HG03175 (cell line): ENCODE results near the gene STK32C.

ENCODE experiments used
- ATAC-seq: cut with Tn5 transposase; IDR thresholded peaks from one replicate; pipeline ENCODE4 v1.9.1; 2021; ENCODE audit warnings: mild to moderate bottlenecking, moderate library complexity; ENCODE audit not compliant: unreplicated experiment

The STK32C gene

DNA sequence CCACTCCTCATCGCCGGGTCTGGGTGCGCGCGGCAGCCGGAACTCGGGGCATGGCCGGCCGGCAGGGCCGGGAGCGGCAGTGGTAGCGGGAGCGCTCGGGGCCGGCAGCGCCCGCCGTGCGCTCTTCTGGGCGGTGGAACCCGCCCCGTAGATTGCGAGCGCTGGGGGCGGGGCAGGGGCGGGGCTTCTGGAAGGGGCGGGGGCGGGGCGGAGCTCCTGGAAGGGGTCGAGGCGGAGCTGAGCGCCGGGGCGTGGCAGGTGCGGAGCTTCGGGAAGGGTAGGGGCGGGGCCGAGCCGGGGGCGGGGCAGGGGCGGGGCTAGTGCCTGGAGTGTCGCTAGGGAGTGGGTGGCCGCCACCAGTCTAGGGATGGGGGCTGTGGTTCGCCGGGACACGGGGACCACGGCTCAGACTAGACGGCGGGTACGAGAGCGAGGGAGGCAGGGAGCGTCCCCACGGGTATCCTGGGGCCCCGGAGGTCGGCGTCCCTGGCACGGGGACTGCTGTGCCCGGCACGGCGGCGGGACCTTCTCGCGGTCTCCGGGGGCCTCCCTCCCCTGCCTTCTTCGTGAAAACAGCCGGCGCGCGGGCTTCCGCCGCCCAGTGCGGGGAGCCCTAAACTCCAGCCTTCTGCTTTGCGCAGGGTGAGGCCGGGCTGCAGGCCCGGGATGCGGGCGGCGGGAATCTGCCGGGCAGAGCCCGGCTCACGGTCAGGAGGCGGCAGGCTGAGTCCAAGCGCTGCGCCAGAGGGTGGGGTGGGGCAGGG lies at the start of gene STK32C:
STK32C (minus strand) TSS at position 128 of the 764 bp plus-strand sequence; CDS start at position 11, 117 bp downstream.
- ATAC-seq, result peak; percentile 71

DNA sequence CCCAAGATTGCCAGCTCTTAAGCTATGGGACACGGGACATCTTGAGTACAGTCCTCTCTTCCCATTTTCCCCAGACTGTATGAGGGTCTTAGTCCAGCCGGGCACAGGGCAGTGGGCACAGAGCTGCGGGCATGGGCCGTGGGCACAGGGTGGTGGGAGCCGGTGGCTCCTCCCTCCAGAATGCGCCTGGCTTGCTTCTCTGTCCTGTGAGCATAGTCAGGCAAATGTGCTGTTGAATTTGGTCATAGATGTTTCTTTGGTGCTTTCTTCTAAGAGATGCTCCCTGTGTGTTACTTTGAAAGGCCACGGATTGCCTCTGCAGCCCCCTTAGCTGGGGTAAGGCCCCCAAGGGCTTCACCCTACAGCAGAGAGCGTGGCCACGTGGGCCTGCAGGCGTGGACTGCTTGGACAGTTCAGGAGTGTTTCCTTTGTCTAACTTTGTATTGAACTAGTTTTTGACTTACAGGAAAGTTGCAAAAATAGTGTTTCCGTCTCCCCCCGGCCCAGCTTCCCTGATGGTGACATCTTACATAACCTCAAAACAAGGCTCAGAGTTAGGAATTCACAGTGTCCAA lies 49.0 kb upstream of the STK32C start:
- ATAC-seq, result no peak

- ATAC-seq, result no peak
Observed at GRCh38 chr10:132355754-132356153, 48.0 kb upstream of the STK32C start.

GRCh38 chr10:132355297-132355696 lies 47.5 kb upstream of the STK32C start:
- no peak for ATAC-seq

DNA sequence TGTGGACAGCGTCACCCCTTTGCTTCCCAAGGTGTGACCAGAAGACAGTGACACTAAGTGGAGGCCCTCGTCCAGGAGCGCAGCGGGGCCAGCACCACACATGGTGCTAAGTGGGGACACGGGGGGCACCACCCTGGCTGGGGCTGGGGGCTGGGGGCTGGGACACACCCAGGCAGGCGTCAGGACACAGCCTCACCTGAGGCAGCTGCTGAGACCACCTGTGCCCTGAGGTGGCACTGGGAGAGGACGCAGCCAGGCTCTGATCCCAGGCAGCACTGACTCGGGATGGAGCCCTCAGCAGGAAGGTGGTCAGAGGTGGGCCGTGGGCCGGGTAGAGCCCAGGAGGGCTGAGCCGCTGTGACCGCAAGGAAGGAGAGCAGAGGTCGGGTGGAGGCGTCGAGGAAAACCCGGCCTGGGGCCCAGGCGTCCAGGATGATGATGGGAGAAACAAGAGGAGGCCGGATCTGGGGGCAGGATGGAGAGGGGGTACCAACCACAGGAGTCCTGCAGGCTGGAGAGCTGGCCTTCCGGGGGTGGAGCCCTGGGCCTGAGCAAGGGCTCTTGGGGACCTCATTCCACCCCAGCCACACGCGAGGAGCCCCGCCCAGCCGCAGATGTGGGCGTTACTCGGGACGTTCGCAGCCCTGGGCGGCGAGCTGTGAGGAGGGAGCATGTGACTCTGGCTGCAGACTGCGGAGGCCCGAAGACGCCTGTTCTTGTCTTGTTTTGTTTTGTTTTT lies 46.8 kb upstream of the STK32C start:
- no peak for ATAC-seq

DNA sequence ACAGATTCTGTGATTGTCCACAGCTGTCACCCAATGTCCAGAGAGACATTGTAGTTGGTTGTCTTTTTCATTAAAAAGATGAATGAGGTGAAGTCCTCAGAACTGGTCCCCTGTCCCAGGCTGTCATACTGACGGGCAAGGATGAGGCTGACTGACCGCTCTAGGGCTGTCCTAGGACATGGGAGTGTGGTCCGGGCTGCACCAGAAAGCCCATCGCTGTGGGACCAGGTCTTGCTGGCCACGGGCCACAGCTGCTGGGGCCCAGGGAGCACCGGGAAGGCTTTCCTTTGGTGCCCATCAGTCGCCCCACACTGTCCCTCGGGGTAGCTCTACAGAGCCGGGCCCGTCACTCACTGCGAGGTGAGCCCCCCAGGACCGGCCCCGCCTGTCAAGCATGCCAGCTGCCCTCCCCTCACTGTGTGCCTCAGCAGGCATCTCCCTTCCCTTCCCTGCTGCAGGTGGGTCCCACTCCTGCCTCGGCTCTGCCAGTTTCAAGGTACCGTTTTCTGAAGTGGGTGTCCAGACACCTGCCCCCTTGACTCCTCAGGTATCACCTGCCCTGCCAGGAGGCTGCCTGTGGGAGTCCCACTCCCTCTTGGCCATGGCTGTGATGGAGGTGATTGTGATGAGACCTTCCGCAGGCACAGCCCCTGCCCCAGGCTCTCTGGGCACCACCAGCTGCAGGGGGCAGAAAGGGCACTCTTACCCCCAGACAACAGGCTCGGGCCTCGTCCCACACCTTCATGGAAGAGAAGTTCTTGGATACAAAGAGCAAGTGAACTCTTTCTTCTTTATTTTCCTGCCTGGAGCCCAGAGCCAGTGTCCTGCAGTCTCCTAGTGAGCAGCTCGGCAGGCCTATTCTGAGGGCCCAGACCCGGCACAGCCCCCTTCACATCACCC lies 46.0 kb upstream of the STK32C start:
- no peak for ATAC-seq

GRCh38 chr10:132352462-132353308 lies 44.9 kb upstream of the STK32C start:
- peak; percentile 52 for ATAC-seq

DNA sequence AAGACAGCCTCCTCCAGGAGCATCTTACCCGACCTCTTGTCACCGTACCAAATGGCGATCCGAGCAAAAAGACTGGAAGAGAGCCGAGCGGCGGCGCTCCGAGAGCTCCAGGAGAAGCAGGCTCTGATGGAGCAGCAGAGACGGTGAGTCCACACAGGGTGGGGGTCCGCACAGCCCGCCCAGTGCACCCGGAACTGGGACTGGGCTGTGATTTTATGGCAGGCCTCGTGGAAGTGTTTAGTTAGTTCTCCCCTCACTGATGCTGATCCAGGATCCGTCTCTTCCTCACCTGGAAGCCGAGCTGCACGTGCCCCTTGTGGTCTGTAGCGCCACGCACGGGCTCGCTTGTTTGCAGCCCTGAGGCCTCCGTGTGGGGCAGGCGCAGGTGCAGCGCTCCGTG lies 43.9 kb upstream of the STK32C start:
- no peak for ATAC-seq

DNA sequence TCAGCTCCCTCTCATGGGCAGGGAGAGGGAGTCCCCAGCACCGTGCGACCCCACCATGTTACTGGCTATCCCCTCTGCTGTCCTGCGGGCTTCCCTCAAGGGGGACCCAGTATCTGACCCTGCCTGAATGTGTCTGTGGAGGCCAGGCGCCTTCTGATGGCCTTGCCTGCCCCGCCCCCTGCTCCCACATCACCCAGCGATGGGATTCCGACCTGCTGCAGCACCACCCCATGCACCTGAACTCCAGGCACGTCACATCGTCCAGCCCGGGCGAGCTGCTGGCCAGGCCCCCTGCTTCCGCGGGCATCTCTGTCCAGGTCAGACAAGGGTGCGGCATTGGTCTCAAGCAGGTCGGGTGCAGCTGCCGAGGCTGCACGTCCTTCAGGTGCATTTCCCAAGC lies 43.2 kb upstream of the STK32C start:
- no peak for ATAC-seq

DNA sequence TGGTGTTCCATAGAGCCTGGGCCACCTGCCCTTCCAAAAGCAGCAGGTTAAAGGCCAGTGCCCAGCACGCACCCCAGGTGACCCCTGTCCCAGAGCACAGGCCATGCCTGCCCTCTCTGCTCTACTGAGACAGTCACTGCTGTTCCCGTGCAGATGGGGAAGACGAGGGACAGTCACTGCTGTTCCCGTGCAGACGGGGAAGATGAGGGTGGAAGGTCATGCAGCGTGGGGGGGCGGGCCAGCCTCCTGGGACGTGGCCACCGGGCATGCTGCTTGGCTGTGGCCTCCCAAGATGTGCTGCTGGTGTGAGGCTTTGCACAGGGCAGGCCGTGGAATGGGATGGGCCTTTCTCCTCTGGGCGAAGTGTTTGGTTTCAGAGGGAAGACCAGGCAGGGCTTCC lies 42.6 kb upstream of the STK32C start:
- ATAC-seq, result no peak

GRCh38 chr10:132349766-132350165 lies 42.0 kb upstream of the STK32C start:
- ATAC-seq, result no peak

- no peak for ATAC-seq
Observed at GRCh38 chr10:132347931-132348267, 40.1 kb upstream of the STK32C start.

GRCh38 chr10:132347211-132347930 lies 39.6 kb upstream of the STK32C start:
- ATAC-seq, result no peak

GRCh38 chr10:132346806-132347205 lies 39.1 kb upstream of the STK32C start:
- no peak for ATAC-seq

GRCh38 chr10:132345345-132345744 lies 37.6 kb upstream of the STK32C start:
- no peak for ATAC-seq

- no peak for ATAC-seq
Observed at GRCh38 chr10:132344386-132344785, 36.6 kb upstream of the STK32C start.

DNA sequence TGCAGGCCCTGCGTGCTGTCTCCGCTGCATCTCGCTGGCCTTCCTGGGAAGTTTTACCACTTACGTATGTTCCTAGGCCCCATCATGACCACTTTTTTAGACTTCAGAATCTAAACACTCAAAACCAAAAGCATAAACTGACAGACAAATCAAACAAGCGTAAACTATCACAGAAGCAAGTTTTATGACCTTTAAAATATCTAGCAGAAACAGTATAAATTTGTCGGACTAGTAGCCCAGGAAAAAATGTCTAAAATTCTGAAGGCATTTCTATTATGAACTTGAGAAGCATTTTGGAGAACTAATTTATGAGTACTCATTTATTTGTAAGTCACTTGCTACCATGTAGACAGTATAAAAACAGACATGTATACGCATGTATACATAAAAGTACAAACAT lies 34.8 kb upstream of the STK32C start:
- ATAC-seq, result no peak

- ATAC-seq, result no peak
Observed at GRCh38 chr10:132341781-132342180, 34.0 kb upstream of the STK32C start.

- ATAC-seq, result no peak
Observed at GRCh38 chr10:132341017-132341416, 33.3 kb upstream of the STK32C start.

DNA sequence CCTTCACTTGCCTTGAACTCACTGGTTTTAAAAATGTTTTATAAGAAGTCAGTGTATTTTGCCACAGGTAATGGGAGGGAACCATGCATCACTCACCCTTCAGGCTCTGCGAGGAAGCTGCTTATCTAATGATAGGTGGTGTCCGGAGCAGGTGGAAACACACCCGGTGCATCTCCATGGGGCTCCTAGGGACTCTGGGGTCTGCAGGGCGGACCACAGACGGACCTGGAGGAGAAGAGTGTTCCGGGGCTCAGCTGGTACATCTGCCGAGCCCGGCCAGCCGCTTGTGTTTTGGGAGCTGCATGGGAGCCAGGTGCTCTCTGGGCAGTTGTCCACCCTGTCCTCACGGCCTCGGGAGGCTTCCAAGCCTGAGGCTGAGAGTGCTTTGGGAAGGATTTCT lies 31.5 kb upstream of the STK32C start:
- ATAC-seq, result no peak
